Spleen (tissue), 11 donors: ENCODE measurements around the gene ME3. TPM values are rescaled to one million over a fixed set of nuclear protein-coding genes. Genes with fewer than 3 reads are reported as not detected.

Source experiments
- DNase-seq: peaks from one replicate; pipeline ENCODE4 v3.0.0-alpha.2; 2020
- H3K27ac ChIP-seq, 8 donors: fragments of 200-600 bp; sonication (generic) in 7 of 8; 1 replicate in 4 of 8; 2 replicates in 4 of 8; pipeline versions ENCODE4 v1.5.0 to v1.8.0; 2016 to 2021; ENCODE audit warnings: inconsistent platforms in 4 of 8, mild to moderate bottlenecking in 4 of 8, moderate library complexity in 1 of 8
- H3K27me3 ChIP-seq, 7 donors: fragments of 200-600 bp; sonication (generic) in 6 of 7; replicated peaks in 1 of 7; 1 replicate in 4 of 7; 2 replicates in 3 of 7; pipeline versions ENCODE4 v1.5.0 to v1.8.0; 2016 to 2021; ENCODE audit warnings: inconsistent platforms in 3 of 7, mild to moderate bottlenecking in 1 of 7
- H3K36me3 ChIP-seq, 6 donors: fragments of 200-600 bp; sonication (generic) in 5 of 6; 1 replicate in 4 of 6; 2 replicates in 2 of 6; pipeline versions ENCODE4 v1.5.0 to v1.8.0; 2016 to 2021; ENCODE audit warnings: inconsistent platforms in 2 of 6
- H3K4me1 ChIP-seq, 6 donors: fragments of 200-600 bp; sonication (generic) in 5 of 6; 1 replicate in 3 of 6; 2 replicates in 3 of 6; pipeline versions ENCODE4 v1.5.0 to v1.8.0; 2016 to 2021; ENCODE audit warnings: inconsistent platforms in 3 of 6
- H3K4me3 ChIP-seq, 8 donors: fragments of 200-600 bp; sonication (generic) in 7 of 8; 1 replicate in 4 of 8; 2 replicates in 4 of 8; pipeline versions ENCODE4 v1.5.0 to v1.8.0; 2016 to 2021; ENCODE audit warnings: inconsistent platforms in 4 of 8, mild to moderate bottlenecking in 4 of 8, moderate library complexity in 2 of 8
- H3K9me3 ChIP-seq, 8 donors: fragments of 200-600 bp; sonication (generic) in 7 of 8; 1 replicate in 4 of 8; 2 replicates in 4 of 8; pipeline versions ENCODE4 v1.5.0 to v1.8.0; 2016 to 2021; ENCODE audit warnings: inconsistent platforms in 4 of 8
- POLR2A ChIP-seq, 3 donors: fragments of 450-650 bp; IDR thresholded peaks; one replicate each; pipeline ENCODE4 v1.5.1; 2017; ENCODE audit warnings: antibody characterized with exemption in 3 of 3, mild to moderate bottlenecking in 1 of 3
- POLR2AphosphoS5 ChIP-seq, 3 donors: sonication (generic); formaldehyde crosslinking; IDR thresholded peaks; one replicate each; pipeline ENCODE4 v1.5.1; 2017; ENCODE audit warnings: antibody characterized with exemption in 3 of 3
- WGBS, 5 donors: extraction: QIAGEN DNeasy Blood & Tissue Kit in 3 of 5; methylation state at CpG; one replicate each; pipeline versions ENCODE4 v1.1.5 to v1.1.7; 2013 to 2018; 5-methylcytosine and 5-hydroxymethylcytosine counted together
- intact Hi-C: fragments of 100-400 bp; cut with DNase I; formaldehyde crosslinking; loops from one replicate; pipeline ENCODE4 v1.15.0; 2023; ENCODE audit warnings: low total_unique reads
- polyA plus RNA-seq, 3 donors: library from polyadenylated mRNA; stranded (reverse); fragments of 200-250 nt; gene quantifications; one replicate each; pipeline ENCODE4 v1.2.1, GENCODE V29; 2013
- total RNA-seq, 7 donors: library from RNA; depleted of rRNA in 3 of 7; stranded (reverse); fragments of >200 nt in 3 of 7; fragmentation: NEBNext Ultra II Directional in 4 of 7; extraction: Animal tissue kit (Norgen Biotek cat#: 25700) in 4 of 7; gene quantifications; one replicate each; pipeline versions ENCODE4 v1.1.0 to v1.2.1, GENCODE V29; 2016 to 2021
- TF ChIP-seq, protein P1 (sequence below), 11 experiments: fragments of 200-600 bp in 7 of 11; fragments of 450-650 bp in 4 of 11; sonication (generic) in 4 of 11; IDR thresholded peaks in 8 of 11; conservative IDR thresholded peaks in 3 of 11; 1 replicate in 7 of 11; 2 replicates in 4 of 11; pipeline versions ENCODE4 v1.4.0 to v1.8.0; 2016 to 2021; ENCODE audit warnings: antibody characterized with exemption in 11 of 11, inconsistent platforms in 4 of 11, mild to moderate bottlenecking in 1 of 11
- donor health status: healthy with polysubstance abuse.
- donor health status: DM: no; HTN: no; CAD: no; lungs with moderate emphysema.
- donor health status: DM: no; HTN: no; CAD: no.
- donor health status: Bipolar disorder and iron deficiency.
- donor health status: healthy.
- donor health status: DM: no; HTN: no; CAD: no.
- donor health status: DM: yes; HTN: yes; CAD: no.

ME3 gene
- total and polyA plus RNA-seq, 10 donors, result 6.4 to 25.9 (median 18.3) TPM

DNA sequence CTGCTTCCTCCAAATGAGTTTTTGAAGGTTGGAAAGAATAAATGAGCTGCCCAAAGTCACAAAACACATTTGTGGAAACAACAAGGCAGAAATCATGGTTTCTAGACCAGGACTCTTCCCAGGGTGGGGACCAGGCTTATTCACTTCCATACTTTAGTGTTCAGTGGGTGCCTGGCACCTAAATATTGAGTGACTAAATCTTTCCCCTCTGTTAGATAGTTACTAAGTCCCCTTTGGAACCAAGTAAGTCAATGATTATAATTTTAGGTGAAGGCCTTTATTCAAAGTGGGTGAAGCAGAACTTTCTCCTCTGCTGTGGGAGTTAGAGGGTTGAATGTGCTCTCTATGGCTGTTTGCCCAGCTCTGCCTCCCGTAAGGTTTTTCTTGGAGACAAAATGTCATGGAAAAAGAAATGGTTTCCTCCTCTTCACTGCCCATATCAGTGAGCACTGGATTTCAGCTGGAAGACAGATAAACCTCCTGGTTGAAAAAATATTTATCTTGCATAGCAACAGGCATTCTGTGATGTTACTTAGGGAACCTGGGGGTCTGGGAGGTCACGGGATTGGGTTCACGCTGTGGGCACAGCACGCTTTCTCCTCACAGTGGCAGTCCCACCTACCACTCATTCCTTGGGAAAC, 179.9 kb downstream of the ME3 start:
- WGBS, 5 donors, result 81 to 95% (median 89%) methylated on average over 4 of the region's 4 CpGs
- peak overlapping the region in 2 of 8 donors; percentile 32 to 51 for H3K27ac ChIP-seq
- no peaks in the 10 kb centered on the region for H3K27me3 ChIP-seq
- no peaks in the 10 kb centered on the region for H3K9me3 ChIP-seq
- no peaks in the 10 kb centered on the region for H3K36me3 ChIP-seq
- no peak for DNase-seq
- peak in 1 of 3 donors; percentile 11 for TF ChIP-seq POLR2AphosphoS5 (IDR thresholded peaks at IDR 0.05)
- TF ChIP-seq, protein P1, sequence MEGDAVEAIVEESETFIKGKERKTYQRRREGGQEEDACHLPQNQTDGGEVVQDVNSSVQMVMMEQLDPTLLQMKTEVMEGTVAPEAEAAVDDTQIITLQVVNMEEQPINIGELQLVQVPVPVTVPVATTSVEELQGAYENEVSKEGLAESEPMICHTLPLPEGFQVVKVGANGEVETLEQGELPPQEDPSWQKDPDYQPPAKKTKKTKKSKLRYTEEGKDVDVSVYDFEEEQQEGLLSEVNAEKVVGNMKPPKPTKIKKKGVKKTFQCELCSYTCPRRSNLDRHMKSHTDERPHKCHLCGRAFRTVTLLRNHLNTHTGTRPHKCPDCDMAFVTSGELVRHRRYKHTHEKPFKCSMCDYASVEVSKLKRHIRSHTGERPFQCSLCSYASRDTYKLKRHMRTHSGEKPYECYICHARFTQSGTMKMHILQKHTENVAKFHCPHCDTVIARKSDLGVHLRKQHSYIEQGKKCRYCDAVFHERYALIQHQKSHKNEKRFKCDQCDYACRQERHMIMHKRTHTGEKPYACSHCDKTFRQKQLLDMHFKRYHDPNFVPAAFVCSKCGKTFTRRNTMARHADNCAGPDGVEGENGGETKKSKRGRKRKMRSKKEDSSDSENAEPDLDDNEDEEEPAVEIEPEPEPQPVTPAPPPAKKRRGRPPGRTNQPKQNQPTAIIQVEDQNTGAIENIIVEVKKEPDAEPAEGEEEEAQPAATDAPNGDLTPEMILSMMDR (IDR thresholded peaks at IDR 0.05 in 8 of 11, conservative IDR thresholded peaks at IDR 0.05 in 3 of 11), result no peak
- TF ChIP-seq POLR2A (IDR thresholded peaks at IDR 0.05), result no peak
- intact Hi-C loops, result no loop called here
- H3K4me1 ChIP-seq, result peaks cover 0 to 2% (median 0%) of the 10 kb centered on the region in 6 donors
- H3K4me3 ChIP-seq, result no peak overlapping the region

DNA sequence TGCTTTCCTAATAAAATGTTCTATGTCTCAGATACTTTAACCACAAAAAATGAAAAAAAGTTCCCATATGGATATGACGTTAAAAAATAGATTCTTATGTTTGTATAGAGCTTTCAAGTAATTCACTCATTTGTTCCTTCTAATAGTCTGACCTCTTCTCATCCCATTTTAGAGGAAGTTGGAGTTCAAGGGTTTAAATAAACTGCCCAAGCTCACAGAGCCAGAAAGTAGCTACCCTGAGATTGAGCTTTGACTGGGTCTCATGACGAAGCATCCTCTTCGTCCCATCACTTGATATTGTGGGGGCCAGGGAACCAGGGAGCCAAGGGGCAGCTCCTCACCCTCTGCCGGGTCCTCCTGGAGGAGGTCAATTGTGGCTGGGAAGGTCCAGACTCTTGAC, 181.4 kb downstream of the ME3 start:
- H3K4me3 ChIP-seq, result no peak overlapping the region
- peak overlapping the region in 1 of 8 donors; percentile 19 for H3K27ac ChIP-seq
- no peak for TF ChIP-seq POLR2AphosphoS5 (IDR thresholded peaks at IDR 0.05)
- no peak for TF ChIP-seq POLR2A (IDR thresholded peaks at IDR 0.05)
- TF ChIP-seq, protein P1 (IDR thresholded peaks at IDR 0.05 in 8 of 11, conservative IDR thresholded peaks at IDR 0.05 in 3 of 11), result no peak
- WGBS, 5 donors, result 80 to 93% (median 87%) methylated on average over 4 of the region's 4 CpGs
- H3K4me1 ChIP-seq, result peaks cover 0 to 2% (median 0%) of the 10 kb centered on the region in 6 donors
- H3K9me3 ChIP-seq, result no peaks in the 10 kb centered on the region
- no peaks in the 10 kb centered on the region for H3K27me3 ChIP-seq
- no peak for DNase-seq
- intact Hi-C loops, result no loop called here
- no peaks in the 10 kb centered on the region for H3K36me3 ChIP-seq

DNA sequence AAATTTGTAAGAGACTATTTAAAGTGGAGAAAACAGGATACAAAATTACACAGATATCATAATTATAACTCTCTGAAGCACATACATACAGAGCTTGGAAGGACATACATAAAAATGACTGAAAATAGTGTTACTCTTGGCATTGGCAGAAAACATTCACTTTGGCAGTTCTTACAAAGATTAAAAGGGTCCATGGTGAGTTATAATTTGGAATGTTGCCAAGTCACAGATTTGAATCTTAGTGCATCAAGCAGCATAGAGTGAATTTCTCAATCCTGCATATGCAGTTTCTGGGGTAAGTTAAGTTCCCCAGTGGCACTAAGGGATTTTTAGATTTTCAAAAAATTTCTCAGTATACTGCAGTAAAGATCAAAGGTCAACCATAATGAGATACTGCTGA, 181.8 kb downstream of the ME3 start:
- Histone ChIP-seq H3K4me3 (no peak overlapping the region), H3K27ac (no peak overlapping the region), H3K4me1 (peaks cover 0 to 2% (median 0%) of the 10 kb centered on the region in 6 donors), H3K27me3 (no peaks in the 10 kb centered on the region), H3K9me3 (no peaks in the 10 kb centered on the region), H3K36me3 (no peaks in the 10 kb centered on the region)
- no peak for TF ChIP-seq POLR2A (IDR thresholded peaks at IDR 0.05)
- no peak for TF ChIP-seq POLR2AphosphoS5 (IDR thresholded peaks at IDR 0.05)
- TF ChIP-seq, protein P1 (IDR thresholded peaks at IDR 0.05 in 8 of 11, conservative IDR thresholded peaks at IDR 0.05 in 3 of 11), result no peak
- intact Hi-C loops, result no loop called here
- no peak for DNase-seq

DNA sequence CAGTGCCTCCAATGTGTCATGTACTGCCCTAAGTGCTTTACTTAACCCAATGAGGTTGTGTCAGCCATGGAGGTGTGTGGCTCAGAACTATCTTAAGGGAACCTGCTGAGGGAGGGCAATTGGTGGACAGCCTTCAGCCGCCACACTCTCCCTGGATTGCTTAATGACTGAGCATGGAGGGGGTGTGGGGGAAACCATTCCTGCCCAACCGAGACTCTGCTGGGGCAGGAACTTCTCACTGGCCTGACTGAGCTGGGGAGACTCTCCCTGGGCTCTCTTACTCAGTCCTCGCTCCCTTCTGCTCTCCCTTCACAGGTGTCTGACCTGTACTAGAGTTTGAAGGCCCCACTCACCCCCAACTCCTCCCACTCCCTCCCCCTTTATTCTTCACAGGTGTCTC, 183.0 kb downstream of the ME3 start:
- Histone ChIP-seq H3K4me1 (peaks cover 0 to 11% (median 7%) of the 10 kb centered on the region in 6 donors), H3K4me3 (no peak overlapping the region), H3K27me3 (no peaks in the 10 kb centered on the region), H3K9me3 (no peaks in the 10 kb centered on the region), H3K27ac (no peak overlapping the region), H3K36me3 (no peaks in the 10 kb centered on the region)
- DNase-seq, result no peak
- TF ChIP-seq POLR2A (IDR thresholded peaks at IDR 0.05) (no peak), POLR2AphosphoS5 (IDR thresholded peaks at IDR 0.05) (no peak)
- TF ChIP-seq, protein P1 (IDR thresholded peaks at IDR 0.05 in 8 of 11, conservative IDR thresholded peaks at IDR 0.05 in 3 of 11), result no peak
- intact Hi-C loops, result no loop called here
- WGBS, 5 donors, result 56 to 94% (median 91%) methylated on average over 3 of the region's 3 CpGs
